Subcutaneous abdominal adipose tissue (tissue), 5 donors: ENCODE results near the gene EFS.
A peak's percentile ranks its signal among the peaks of the same experiment; 100 is the strongest.

Experiments
- H3K27ac ChIP-seq: one replicate; pipeline ENCODE4 v1.7.0; 2013; ENCODE audit warnings: low read depth, mild to moderate bottlenecking, inconsistent platforms, low read length, moderate library complexity
- H3K27me3 ChIP-seq, 5 donors: one replicate each; pipeline ENCODE4 v1.7.0; 2013; ENCODE audit warnings: low read length in 5 of 5, inconsistent platforms in 1 of 5; ENCODE audit not compliant: control insufficient read depth in 5 of 5, insufficient read depth in 4 of 5
- H3K36me3 ChIP-seq, 5 donors: one replicate each; pipeline ENCODE4 v1.7.0; 2013; ENCODE audit warnings: low read length in 5 of 5; ENCODE audit not compliant: control insufficient read depth in 5 of 5, insufficient read depth in 5 of 5
- H3K4me1 ChIP-seq, 5 donors: one replicate each; pipeline ENCODE4 v1.7.0; 2013; ENCODE audit warnings: low read length in 5 of 5, mild to moderate bottlenecking in 3 of 5, moderate library complexity in 1 of 5; ENCODE audit not compliant: control insufficient read depth in 5 of 5, insufficient read depth in 5 of 5
- H3K4me3 ChIP-seq, 5 donors: one replicate each; pipeline ENCODE4 v1.7.0; 2013; ENCODE audit warnings: low read length in 5 of 5, low read depth in 1 of 5
- H3K9ac ChIP-seq, 5 donors: one replicate each; pipeline ENCODE4 v1.7.0; 2013; ENCODE audit warnings: low read length in 5 of 5, mild to moderate bottlenecking in 4 of 5, moderate library complexity in 3 of 5
- H3K9me3 ChIP-seq, 5 donors: one replicate each; pipeline ENCODE4 v1.7.0; 2013; ENCODE audit warnings: low read length in 5 of 5; ENCODE audit not compliant: control insufficient read depth in 5 of 5
- donor health status: healthy.
- donor health status: healthy.
- donor health status: healthy.
- donor health status: healthy.
- donor health status: healthy.

The EFS gene

GRCh38 chr14:23361320-23361719 lies 3.7 kb downstream of the EFS start:
- Histone ChIP-seq H3K9ac (peak overlapping the region in 1 of 5 donors; percentile 0), H3K27me3 (peaks cover 0 to 5% (median 0%) of the 10 kb centered on the region in 5 donors), H3K4me3 (no peak overlapping the region), H3K4me1 (peaks cover 0 to 39% (median 29%) of the 10 kb centered on the region in 5 donors), H3K27ac (no peak overlapping the region), H3K9me3 (no peaks in the 10 kb centered on the region), H3K36me3 (peaks cover 0 to 30% (median 14%) of the 10 kb centered on the region in 5 donors)

DNA sequence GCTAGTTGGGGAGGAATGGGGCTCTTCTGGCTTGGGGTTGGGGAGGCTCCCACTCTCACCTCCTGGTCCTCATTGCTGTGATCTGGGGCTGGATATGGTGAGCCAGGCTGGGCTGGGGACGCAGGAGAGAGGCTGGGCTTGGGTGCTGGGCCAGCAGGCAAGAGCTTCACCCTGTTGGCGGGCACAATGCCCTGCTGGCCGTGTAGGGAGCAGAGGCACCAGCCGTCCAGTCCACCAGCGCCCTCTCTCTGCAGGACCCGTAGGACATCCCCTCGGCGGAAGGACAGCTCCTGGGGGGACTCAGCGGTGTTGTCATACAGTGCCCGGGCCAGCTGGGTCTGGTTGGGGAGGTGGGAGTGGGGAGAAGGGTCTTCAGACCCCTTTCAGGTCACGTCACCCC lies 4.5 kb downstream of the EFS start:
- no peak overlapping the region for H3K4me3 ChIP-seq

GRCh38 chr14:23359722-23360447 lies 5.1 kb downstream of the EFS start:
- Histone ChIP-seq H3K27me3 (peaks cover 0 to 5% (median 0%) of the 10 kb centered on the region in 5 donors), H3K9ac (no peak overlapping the region), H3K9me3 (no peaks in the 10 kb centered on the region), H3K27ac (no peak overlapping the region), H3K36me3 (peaks cover 0 to 30% (median 14%) of the 10 kb centered on the region in 5 donors), H3K4me1 (peaks cover 0 to 31% (median 24%) of the 10 kb centered on the region in 5 donors), H3K4me3 (no peak overlapping the region)

More for the DNA sequence above, 4.5 kb downstream of the EFS start:
- H3K9ac ChIP-seq, result no peak overlapping the region
- no peak overlapping the region for H3K27ac ChIP-seq
- peaks cover 0 to 34% (median 24%) of the 10 kb centered on the region in 5 donors for H3K4me1 ChIP-seq
- H3K36me3 ChIP-seq, result peaks cover 0 to 30% (median 14%) of the 10 kb centered on the region in 5 donors
- no peaks in the 10 kb centered on the region for H3K9me3 ChIP-seq
- peaks cover 0 to 5% (median 0%) of the 10 kb centered on the region in 5 donors for H3K27me3 ChIP-seq

DNA sequence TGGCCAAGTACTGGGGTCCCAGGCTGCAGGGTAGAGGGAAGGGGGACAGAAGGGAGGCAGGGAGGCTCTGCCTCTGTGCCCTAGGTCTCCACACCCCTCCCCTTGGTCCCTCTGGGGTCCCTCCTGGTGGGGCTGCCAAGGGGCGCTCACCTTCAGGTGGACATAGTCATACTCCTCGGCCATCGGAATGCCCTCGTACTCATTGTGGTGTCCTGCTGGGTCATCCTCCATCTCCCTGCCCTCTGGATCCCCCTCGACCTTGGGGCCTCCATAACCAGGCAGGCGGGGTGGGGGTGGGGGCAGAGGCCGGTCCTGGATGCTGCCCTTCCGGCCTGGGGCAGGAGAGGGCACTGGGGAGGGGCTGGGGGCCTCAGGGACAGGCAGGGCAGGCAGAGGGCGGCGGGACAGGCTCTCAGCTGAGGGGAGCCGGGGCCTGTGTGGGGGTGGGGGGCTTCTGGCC lies 5.8 kb downstream of the EFS start:
- Histone ChIP-seq H3K27ac (no peak overlapping the region), H3K9ac (peak overlapping the region in 1 of 5 donors; percentile 48), H3K9me3 (no peaks in the 10 kb centered on the region), H3K4me3 (no peak overlapping the region), H3K36me3 (peaks cover 0 to 30% (median 14%) of the 10 kb centered on the region in 5 donors), H3K27me3 (peaks cover 0 to 2% (median under 1%) of the 10 kb centered on the region in 5 donors), H3K4me1 (peaks cover 0 to 24% (median 18%) of the 10 kb centered on the region in 5 donors)

DNA sequence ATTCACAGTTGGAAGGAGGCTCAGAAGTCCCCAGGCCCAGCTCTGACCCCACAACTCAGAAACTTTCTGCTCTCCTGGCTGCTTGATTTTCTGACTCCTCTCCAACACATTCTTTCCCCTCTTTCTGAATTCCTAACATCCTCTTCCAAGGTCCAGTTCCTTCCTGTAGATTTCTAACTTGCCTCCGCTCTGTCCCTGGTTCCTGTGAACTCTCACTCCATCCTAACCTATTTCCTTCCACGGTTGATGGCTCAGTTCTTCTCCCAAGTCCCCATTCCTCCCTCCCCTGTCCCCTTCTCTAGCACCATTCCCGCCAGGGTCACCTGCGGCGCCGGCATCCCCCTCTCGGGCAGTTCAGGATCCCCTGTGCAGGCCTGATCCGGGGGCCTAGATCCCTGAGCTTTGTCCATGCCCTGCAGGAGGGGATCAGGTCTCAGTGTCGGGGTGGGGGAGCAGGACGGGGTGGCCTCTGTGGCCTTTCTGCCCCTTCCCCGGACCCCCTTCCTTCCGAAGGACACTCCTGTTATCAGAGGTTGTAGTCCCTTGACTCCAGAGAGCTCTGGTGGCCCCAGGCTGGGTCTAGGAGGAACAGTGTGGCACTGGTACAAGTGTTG lies 6.3 kb downstream of the EFS start:
- Histone ChIP-seq H3K27ac (no peak overlapping the region), H3K27me3 (peaks cover 0 to 2% (median 0%) of the 10 kb centered on the region in 5 donors), H3K4me3 (no peak overlapping the region), H3K9me3 (no peaks in the 10 kb centered on the region), H3K9ac (peak overlapping the region in 1 of 5 donors; percentile 48), H3K4me1 (peaks cover 0 to 19% (median 13%) of the 10 kb centered on the region in 5 donors), H3K36me3 (peaks cover 0 to 30% (median 14%) of the 10 kb centered on the region in 5 donors)

GRCh38 chr14:23358042-23358441 lies 6.9 kb downstream of the EFS start:
- Histone ChIP-seq H3K27me3 (peaks cover 0 to 2% (median 0%) of the 10 kb centered on the region in 5 donors), H3K4me1 (peaks cover 1 to 13% (median 11%) of the 10 kb centered on the region in 5 donors), H3K27ac (no peak overlapping the region), H3K9ac (no peak overlapping the region), H3K4me3 (no peak overlapping the region), H3K36me3 (peaks cover 0 to 30% (median 14%) of the 10 kb centered on the region in 5 donors), H3K9me3 (no peaks in the 10 kb centered on the region)

- peaks cover 0 to 30% (median 14%) of the 10 kb centered on the region in 5 donors for H3K36me3 ChIP-seq
Observed at GRCh38 chr14:23357261-23357660, 7.7 kb downstream of the EFS start.

DNA sequence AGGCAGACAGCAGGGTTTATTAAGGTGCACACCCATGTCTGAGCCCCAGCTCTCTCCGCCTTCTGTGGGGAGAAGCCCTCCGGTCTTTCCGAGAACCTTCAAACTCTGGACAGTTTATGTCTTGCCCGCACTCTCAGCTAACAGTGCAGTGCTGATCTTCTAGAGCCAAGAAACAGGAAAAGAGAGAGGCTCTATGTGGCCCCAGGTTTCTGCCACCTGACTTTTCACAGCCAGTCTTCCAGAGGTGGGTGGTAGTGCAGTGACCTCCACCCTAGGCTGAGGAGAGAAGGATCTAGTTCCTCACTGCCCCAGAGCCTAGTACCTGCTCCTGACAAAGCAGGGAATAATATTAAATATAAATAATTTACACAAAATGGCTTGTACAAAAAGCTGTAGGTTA lies 8.3 kb downstream of the EFS start:
- H3K9ac ChIP-seq, result no peak overlapping the region
- no peaks in the 10 kb centered on the region for H3K9me3 ChIP-seq
- H3K4me3 ChIP-seq, result no peak overlapping the region
- peaks cover 2 to 20% (median 16%) of the 10 kb centered on the region in 5 donors for H3K4me1 ChIP-seq
- no peak overlapping the region for H3K27ac ChIP-seq
- peaks cover 0 to 30% (median 14%) of the 10 kb centered on the region in 5 donors for H3K36me3 ChIP-seq
- H3K27me3 ChIP-seq, result peaks cover 0 to 10% (median 4%) of the 10 kb centered on the region in 5 donors

More at GRCh38 chr14:23357261-23357660, 7.7 kb downstream of the EFS start:
- Histone ChIP-seq H3K4me3 (no peak overlapping the region), H3K9me3 (no peaks in the 10 kb centered on the region), H3K4me1 (peaks cover 2 to 19% (median 16%) of the 10 kb centered on the region in 5 donors), H3K9ac (no peak overlapping the region), H3K27ac (no peak overlapping the region), H3K27me3 (peaks cover 0 to 4% (median 0%) of the 10 kb centered on the region in 5 donors)

DNA sequence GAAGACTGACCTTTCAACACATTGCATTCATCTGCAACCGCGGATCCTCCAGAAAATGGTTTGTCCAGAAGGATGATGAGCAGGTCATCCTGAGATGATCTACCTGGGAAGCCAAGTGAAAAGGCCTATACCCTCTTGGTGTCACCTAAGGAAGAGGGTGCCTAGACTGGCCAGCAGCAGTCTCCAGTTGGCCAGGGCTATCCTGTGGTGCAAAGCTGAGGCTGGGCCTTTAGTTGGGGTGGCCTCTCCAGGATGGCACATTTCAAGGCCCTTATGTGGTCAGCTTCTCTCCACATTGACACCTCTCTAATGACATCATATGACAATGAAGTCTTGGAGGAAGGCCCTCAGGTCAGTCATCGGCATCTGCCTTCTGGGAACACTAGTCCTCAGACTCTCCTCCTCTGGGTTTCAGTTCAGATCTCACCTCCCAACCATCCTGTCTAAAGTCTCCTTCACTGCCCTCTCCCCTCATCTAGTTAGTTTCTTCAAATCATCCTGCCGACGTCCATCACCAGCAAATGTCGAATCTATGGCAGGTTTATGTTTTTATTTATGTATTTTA lies 9.0 kb downstream of the EFS start:
- H3K36me3 ChIP-seq, result peaks cover 0 to 30% (median 14%) of the 10 kb centered on the region in 5 donors
- no peaks in the 10 kb centered on the region for H3K9me3 ChIP-seq
- H3K4me1 ChIP-seq, result peaks cover 2 to 21% (median 17%) of the 10 kb centered on the region in 5 donors
- H3K27me3 ChIP-seq, result peaks cover 2 to 17% (median 10%) of the 10 kb centered on the region in 5 donors
- no peak overlapping the region for H3K27ac ChIP-seq
- H3K9ac ChIP-seq, result no peak overlapping the region
- H3K4me3 ChIP-seq, result no peak overlapping the region
